HG02588 (cell line): ENCODE measurements around the gene ZNF516.

Experiments used
- ATAC-seq: cut with Tn5 transposase; IDR thresholded peaks from one replicate; pipeline ENCODE4 v1.9.1; 2021; ENCODE audit warnings: mild to moderate bottlenecking, moderate library complexity; ENCODE audit not compliant: unreplicated experiment

The ZNF516 gene

DNA sequence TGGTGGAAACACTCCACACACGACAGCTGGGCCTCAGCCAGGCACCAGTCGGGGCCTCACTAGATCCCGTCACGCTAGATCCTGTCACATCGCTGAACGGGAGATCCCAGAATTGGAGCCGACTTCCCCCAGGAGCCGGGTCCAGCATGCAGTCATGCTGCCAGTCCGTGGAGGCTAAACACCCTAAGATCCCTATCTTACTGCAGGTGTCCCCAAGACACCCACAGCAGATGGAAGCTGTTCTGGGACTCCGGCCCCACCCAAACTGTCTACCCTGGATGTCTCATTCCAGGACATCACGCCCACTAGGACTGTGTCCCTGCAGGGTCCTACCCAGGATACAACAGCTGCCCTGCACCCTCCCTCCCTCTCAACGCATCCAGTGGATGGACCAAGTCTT is 23.4 kb downstream of the ZNF516 start:
- ATAC-seq, result no peak

DNA sequence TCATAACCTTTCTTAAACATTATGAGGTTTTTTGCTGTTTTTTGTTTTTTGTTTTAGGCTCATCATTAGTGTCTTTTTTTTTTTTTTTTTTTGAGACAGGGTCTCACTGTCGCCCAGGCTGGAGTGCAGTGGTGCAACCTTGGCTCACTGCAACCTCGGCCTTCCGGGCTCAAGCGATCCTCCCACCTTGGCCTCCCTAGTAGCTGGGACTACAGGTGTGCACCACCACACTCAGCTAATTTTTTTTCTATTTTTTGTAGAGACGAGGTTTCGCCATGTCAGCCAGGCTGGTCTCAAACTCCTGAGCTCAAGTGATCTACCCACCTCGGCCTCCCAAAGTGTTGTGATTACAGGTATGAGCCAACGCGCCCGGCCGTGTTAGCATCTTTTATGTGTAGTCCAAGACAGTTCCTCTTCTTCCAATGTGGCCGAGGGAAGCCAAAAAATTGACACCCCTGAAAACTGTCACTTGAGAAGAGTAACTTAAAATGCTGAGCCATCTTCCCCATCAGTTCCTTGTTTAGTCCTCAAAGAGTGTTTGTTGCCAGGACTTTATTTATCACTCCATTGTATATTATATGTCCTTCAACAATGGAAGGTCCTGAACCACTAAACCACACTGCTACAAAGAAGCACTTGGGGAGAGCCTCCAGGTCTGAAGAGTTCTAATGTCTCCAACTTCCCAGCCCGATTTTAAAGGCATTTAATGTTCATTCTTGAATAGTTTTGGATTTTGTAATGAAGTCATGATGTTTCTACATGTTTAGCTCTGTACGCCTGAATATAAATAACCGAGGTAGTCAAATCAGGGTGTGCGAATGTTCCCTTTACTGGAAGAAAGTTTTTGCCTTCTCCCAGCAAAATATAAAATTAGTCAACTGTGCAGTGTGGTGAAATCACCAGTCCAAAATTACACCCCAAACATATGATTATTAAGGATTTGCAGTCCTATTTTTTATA is 26.4 kb downstream of the ZNF516 start:
- no peak for ATAC-seq

DNA sequence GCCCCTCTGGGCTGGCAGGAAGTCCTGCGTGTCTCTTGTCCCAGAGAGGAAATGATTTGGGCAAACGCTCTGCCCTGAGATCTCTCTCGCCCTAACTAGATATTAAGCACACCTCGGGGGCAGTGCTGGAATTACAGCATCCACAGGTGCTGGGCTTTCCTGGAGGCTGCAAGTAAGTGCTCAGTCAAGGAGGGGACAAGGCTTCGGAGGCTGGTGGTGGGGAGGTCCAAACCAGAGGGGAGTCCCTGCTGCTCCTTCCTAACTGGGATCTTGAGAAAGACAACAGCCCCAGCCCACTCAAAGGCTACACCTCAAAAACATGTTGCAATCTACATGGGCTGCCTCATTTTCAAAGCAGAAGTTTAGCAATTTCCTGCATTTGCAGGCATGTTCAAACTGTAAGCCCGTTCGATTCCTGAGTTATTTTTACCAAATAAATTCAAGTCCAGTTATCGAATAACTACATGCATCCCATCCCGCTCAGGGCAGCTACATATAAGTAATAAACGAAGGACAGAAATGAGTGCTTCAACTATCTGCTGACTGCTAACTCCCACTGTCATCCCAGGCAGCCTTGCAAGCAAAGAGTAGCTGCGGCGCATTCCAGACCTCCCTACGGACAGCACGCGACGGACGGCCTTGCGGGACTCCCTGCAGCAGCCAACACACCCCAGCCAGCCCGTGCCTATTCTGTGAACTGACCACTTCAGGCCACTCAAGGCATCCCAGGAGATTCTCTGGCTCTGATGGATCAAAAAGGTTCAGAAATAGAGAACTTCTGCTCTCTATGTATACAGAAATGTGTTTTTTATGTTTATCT is 27.5 kb downstream of the ZNF516 start:
- ATAC-seq, result no peak

DNA sequence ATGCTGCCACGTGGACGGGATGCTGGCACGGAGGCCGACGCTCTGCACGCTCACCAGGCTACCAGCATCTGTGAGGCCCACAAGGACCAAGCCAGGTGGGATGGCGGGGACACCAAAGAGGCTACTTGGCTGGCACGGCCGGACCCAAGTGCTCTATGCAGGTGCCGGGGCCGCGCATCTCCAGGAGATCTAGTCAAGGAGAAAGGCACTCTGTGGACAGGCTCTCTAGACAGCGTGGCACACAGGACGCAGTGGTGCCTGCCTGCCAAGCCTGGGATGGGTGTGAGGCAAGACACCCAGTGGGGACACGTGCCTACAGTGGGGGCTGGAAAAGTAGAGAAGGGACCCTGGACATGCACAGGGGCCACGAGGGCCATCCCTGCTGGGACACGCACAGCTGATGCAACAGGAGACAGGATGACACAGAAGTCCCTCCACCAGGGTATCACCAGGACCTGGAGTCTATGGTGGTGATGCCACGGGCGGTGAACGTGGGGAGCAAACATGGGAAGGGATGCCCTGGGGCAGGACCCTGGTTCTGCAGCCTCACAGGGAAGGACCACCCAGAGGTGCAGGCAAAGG is 28.5 kb downstream of the ZNF516 start:
- no peak for ATAC-seq

DNA sequence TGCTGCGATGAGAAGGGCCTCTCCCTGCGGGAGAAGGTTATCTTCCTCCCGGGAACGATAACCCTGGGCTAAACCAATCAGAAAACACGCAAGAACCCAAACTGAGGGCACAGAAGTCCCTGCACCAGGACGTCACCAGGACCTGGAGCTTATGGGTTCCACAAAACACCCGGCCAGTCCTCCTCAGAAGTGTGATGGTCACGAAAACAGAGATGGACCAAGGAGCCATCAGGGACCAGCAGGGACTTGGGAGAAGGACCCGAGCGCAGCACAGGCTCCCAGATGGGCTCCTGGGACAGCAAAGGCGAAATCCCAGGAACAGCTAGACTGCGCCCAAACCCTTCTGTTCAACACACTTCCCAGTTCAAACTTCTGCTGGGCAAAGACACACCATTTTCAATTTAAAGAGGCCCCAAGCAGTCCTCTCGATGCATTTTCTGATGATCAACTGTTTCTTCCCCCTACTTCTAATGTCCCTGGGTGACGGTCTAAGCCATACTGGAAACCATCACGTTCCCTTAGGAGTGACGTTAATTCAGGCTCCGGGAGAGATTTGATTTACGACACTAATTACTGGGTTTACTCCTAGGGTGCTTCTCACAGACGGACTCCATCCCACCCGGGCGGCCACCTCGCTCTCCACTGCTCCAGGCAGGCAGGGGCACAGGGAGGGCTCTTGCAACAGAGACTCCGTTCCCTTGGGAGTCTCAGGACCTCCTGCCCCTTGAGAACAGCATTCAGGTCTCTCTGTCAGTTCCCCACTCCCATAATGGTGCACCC is 29.2 kb downstream of the ZNF516 start:
- ATAC-seq, result no peak

DNA sequence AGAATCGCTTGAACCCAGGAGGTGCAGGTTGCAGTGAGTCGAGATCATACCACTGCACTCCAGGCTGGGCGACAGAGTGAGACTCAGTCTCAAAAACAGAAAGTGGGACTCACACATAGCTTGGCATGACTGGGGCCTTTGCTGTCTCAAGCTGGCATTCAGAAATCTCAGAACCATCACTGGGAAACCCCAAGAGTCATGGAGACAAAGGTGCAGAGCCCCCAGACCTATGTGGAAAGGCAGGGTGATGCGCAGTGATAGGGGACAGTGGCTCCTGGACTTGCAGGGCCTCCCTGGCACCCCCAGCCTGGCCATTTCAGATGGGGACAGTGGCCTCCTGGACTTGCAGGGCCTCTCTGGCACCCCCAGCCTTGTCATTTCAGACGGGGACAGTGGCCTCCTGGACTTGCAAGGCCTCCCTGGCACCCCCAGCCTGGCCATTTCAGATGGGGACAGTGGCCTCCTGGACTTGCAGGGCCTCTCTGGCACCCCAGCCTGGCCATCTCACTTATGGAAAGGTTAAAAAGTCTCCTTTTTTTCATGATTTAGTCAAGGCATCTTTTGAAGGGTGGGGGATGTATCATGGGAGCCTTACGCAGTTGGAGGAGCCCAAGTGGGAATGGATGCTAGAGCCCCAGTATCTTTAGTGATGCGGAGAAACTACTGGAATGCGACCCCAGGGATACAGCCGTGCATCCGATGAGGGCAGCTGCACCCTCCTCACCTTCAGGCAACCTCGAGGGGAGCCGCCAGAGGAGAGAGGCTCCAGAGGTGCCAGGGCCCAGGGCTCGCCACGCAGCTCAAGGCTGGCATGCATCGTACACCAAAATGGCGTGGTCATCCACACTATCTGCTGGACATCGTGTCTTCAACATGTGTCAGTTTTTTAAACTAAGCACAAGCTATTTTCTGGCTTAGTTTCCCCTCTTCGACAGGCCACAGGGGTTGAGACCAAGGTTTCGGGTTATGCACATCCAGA is 30.5 kb downstream of the ZNF516 start:
- no peak for ATAC-seq

DNA sequence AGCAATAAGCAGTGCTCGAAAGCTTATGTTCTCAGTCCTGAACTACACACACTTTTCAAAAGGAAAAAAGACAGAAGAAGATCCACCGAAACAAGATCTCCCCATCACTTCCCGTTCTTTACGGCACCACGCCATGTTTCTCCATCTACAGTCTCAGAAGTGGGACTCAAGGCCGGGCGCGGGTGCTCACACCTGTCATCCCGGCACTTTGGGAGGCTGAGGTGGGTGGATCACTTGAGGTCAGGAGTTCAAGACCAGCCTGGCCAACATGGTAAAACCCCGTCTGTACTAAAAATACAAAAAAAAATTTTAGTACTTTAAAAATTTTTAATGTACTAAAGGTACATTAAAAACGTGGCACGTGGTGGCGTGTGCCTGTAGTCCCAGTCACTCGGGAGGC is 31.2 kb downstream of the ZNF516 start:
- no peak for ATAC-seq

DNA sequence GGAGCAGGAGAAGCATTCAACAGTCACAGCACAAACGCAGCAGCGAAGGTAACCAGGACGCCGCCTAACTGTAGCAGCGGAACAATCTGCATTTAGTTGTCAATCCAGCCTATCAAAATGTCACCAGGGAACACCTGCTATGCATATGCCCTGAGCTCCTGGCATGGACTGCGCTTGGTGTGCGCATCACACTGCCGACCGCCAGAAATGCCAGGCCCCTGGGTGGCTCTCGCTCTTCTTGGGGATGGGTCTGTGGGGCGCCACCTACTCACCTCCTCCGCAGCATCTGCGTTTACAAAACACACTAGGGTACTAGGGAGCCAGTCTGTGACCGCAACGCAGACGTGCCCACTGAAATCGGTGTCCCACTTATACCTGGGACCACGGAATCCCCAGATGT is 31.7 kb downstream of the ZNF516 start:
- ATAC-seq, result no peak

DNA sequence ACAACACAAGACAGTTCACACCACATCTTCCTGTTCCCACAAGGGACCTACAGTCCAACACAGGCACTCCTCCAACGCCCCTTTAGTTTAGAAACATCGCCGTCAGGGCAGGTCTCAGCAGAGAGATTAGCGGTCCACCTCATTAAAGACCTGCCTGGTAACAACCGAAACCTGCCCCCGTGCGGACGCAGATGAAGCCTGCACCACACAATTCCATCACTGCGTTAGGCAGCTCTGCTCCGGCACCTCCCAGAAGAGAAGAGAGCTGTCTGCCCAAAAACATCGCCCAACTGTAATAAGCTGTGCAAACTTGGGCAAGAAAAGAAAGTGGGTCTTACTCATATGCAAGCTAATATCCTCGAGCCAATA is 32.7 kb downstream of the ZNF516 start:
- ATAC-seq, result no peak

DNA sequence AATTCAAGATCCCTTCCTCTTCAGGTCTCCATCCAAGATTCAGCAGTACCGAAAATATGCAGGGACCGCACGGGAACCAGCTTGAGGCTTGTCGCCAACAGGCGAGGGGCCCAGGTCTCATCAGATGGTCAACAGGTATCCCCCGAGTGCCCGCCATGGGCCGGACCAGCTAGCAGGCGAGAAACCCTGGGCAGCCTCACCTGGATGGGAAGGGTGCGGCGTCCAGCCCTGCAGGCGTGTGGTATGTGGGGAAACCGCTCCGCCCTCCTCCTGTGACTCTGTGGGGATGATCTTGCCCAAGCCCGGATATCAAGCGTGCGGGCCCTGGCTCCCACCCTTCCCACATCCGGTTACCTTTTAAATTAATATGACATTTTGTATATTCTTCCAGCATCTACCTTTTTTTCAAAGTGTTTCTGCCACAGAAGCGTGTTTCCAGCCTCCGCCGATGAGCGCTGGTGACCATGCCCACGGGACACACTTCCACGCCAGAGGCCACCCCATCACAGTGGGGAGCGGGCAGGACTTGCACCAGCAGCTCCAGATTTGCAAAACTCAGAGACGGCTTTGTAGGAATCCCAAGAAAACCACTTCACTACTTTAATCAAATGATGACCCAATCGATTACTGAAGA is 33.2 kb downstream of the ZNF516 start:
- ATAC-seq, result no peak

DNA sequence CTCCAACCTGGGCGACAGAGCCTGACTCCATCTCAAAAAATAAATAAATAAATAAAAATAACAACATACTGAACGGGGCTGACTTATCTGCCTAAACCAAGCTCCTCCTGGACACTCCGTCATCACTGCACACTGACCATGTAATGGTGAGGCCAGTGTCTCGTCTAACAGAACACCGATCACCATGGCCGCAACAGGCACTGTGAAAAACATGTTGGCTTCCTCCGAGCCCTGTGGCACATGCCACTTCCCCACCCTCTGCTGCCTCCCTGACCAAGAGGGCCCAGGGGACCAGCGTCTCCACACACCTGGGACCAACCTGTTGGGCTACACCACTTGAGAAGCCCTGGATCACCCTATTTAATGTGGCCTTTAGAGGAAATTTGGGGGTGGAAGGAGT is 33.9 kb downstream of the ZNF516 start:
- ATAC-seq, result no peak

DNA sequence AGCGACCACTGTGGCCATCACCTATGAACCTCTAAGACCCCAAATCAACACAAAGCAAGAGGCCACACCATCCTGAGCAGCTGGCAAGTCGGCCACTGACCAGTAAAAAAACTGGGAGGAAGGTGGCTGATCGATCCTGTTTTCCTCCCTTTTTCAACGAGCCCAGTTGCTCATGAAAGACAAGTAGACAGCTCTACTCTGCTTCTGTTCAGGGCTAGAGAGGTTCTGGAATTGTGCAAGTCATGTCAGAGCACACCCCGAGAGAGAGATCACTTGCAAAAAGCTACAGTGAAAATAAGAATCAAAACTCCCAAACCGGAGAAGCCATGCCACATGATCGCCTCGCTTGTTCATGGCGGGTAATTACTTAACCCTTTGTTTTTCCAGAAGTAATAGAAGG is 34.6 kb downstream of the ZNF516 start:
- ATAC-seq, result no peak

DNA sequence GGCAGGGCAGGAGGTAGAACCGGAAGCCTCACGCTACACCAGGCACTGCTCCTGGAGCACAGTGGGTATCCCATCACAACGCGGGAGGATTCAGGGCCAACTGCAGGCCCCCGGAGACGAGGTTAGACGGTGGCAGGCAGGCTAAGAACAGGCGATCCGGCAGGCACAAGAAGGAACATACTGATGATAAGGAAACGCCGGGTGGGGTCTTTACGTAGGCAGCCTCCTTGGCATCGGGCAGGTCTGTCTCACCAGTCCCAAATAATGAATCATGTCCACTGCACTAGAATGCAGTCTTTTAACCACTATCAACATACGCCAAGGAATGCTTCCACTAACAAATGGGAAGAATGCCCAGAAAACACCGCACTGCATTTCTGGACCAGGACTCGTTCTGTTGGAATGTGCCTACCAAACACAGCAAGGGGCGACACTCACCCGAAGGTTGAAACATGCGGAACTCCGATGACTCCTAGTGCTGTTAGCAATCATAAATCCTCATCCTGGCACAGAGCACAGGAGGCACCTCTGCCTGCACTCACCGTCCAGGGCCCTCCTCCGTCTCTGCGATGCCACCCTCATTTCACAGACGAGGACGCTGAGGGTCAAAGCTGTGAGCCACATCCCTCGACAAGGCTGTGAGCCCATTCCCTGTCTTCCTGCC is 35.2 kb downstream of the ZNF516 start:
- no peak for ATAC-seq

DNA sequence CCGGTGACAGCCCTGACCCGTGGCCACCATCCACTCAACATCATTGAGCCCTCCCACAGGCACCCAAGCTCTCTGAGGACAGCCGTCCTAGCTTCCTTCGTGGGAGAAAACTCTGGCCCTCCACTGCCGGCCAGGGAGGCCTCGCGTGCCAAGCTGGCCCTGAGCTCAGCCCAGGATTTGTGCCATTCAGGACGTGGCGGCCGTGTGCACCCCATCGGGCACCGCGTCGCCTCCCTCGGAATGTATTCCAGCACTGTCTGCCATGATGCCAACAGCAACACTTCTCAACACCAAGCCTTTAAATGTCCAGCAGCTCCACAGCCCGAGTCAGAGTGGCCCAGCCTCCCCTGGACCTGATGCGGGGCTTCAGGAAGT is 35.7 kb downstream of the ZNF516 start:
- no peak for ATAC-seq

DNA sequence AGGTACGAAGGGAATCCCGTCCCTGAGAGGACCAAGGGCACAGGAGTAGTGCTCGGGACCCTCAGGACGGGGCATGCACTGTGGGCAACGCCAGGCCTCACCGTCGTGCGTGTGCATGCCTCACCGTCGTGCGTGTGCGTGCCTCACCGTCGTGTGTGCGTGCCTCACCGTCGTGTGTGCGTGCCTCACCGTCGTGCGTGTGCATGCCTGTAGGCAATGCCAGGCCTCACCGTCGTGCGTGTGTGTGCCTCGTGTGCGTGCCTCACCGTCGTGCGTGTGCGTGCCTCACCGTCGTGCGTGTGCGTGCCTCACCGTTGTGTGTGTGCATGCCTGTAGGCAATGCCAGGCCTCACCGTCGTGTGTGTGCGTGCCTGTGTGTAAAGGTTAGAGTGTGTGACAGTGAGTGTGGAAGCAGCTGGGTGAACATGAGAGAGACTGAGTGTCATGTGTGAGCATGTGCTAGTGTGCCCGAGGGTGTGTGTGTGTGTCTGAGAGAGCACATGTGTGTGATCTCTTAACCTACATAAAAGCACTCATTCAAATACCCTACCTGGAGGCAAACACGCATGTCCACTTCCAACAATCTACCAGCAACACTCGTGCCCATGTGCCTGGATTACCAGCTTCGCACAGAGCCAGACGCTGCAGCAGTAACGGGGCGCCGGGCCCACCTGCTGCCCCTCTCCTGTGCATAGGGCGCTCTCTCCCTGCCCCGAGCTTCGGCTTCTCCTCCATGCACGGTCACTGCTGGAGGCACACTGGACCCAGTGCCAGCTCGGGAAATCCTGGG is 36.3 kb downstream of the ZNF516 start:
- no peak for ATAC-seq

DNA sequence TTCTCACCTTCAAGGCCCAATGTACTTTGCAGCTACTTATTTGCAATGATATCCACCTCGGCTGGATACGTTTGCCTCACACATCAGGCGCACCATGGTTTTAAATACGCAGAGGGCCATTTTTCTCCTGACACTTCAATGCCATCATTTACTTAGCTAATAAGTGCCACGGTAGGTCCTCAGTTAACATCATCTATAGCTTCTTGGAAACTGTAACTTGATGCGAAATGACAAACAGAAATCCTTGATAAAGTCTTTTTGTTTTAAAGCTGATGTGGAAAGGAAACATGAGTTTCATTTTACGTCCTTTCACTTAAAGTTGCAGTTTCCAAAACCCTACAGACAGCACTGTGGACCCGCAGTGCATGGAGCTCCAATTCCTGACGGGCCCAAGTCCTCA is 37.1 kb downstream of the ZNF516 start:
- ATAC-seq, result no peak

DNA sequence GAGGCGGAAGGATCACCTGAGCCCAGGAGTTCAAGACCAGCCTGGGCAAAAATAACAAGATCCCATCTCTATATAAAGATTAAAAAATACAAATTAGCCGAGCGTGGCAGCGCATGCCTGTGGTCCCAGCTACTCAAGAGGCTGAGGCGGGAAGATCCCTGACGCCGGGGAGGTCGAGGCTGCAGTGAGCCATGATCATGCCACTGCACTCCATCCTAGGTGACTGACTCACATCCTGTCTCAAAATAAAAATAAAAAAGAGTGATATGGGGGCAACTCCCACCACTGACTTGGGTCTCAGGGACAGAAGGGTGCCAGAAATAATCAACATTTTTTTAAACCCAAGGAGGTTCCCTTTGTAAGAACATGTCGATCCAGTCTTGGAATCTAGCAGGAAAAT is 37.6 kb downstream of the ZNF516 start:
- ATAC-seq, result no peak

DNA sequence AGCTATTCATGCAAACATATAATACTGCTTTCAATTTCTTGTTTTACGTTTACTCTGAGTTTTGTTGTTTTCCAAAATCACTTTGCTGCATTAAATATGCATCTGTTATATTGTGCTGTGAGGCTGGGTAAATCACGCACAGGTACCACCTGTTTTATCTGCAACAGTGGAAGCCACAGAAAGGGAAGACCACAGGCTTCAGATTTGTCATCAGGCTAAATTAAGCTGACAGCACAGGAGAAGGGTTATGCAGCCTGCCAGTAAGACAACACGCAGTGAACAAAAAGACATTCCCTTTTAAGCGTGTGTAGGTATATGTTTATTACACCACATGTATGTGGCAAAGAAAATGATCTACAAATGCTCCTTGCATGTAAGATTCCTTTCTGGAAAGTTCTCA is 38.2 kb downstream of the ZNF516 start:
- ATAC-seq, result no peak
